KMS-11 (cell line): ENCODE results near the gene FZD8.

Experiments
- H2AFZ ChIP-seq: fragments of 200-600 bp; sonication (generic); 2 replicates; pipeline ENCODE4 v1.6.1; 2016; ENCODE audit warnings: antibody characterized with exemption, mixed run types, low read depth
- H3K27ac ChIP-seq: fragments of 200-600 bp; sonication (generic); 2 replicates; pipeline ENCODE4 v1.6.1; 2016; ENCODE audit warnings: mild to moderate bottlenecking, mixed run types
- H3K27me3 ChIP-seq: fragments of 200-600 bp; sonication (generic); 2 replicates; pipeline ENCODE4 v1.6.1; 2017; ENCODE audit warnings: mild to moderate bottlenecking, low read depth, mixed run types, moderate library complexity; ENCODE audit not compliant: insufficient read depth
- H3K36me3 ChIP-seq: fragments of 200-600 bp; sonication (generic); 2 replicates; pipeline ENCODE4 v1.6.1; 2017; ENCODE audit warnings: mild to moderate bottlenecking, mixed run types; ENCODE audit not compliant: insufficient read depth
- H3K4me1 ChIP-seq: fragments of 200-600 bp; sonication (generic); 2 replicates; pipeline ENCODE4 v1.6.1; 2016; ENCODE audit warnings: mild to moderate bottlenecking, low read depth, mixed run types; ENCODE audit not compliant: poor library complexity, severe bottlenecking
- H3K4me2 ChIP-seq: fragments of 200-600 bp; sonication (generic); 2 replicates; pipeline ENCODE4 v1.7.0; 2016; ENCODE audit warnings: mild to moderate bottlenecking, mixed run types
- H3K4me3 ChIP-seq: fragments of 200-600 bp; sonication (generic); IDR thresholded peaks from 2 replicates; pipeline ENCODE4 v1.6.1; 2017; ENCODE audit warnings: low read depth, low read length, mixed read lengths; ENCODE audit not compliant: insufficient read depth
- H3K79me2 ChIP-seq: fragments of 200-600 bp; sonication (generic); 2 replicates; pipeline ENCODE4 v1.6.1; 2016; ENCODE audit warnings: low read depth, mixed run types; ENCODE audit not compliant: insufficient read depth
- H3K9ac ChIP-seq: fragments of 200-600 bp; sonication (generic); 2 replicates; pipeline ENCODE4 v1.6.1; 2016; ENCODE audit warnings: mild to moderate bottlenecking, mixed run types
- H4K20me1 ChIP-seq: fragments of 200-600 bp; sonication (generic); 2 replicates; pipeline ENCODE4 v1.6.1; 2016; ENCODE audit warnings: mild to moderate bottlenecking, mixed run types; ENCODE audit not compliant: insufficient read depth
- CTCF ChIP-seq: fragments of 200-600 bp; sonication (generic); conservative IDR thresholded peaks from 2 replicates; pipeline ENCODE4 v1.6.1; 2017; ENCODE audit warnings: low read depth, mild to moderate bottlenecking, antibody characterized with exemption, low read length, moderate library complexity, mixed read lengths

The FZD8 gene

GRCh38 chr10:35659456-35659855, 17.4 kb upstream of the FZD8 start:
- Histone ChIP-seq H3K36me3 (no peaks in the 10 kb centered on the region), H3K4me3 (no peak overlapping the region), H2AFZ (no peak overlapping the region), H3K4me2 (no peak overlapping the region), H4K20me1 (no peaks in the 10 kb centered on the region), H3K9ac (no peak overlapping the region), H3K27me3 (no peaks in the 10 kb centered on the region), H3K79me2 (no peaks in the 10 kb centered on the region), H3K27ac (no peak overlapping the region), H3K4me1 (no peaks in the 10 kb centered on the region)
- TF ChIP-seq CTCF: no peak

GRCh38 chr10:35657621-35658020, 15.5 kb upstream of the FZD8 start:
- no peaks in the 10 kb centered on the region for H3K79me2 ChIP-seq
- no peak overlapping the region for H3K27ac ChIP-seq
- no peaks in the 10 kb centered on the region for H4K20me1 ChIP-seq
- H2AFZ ChIP-seq: no peak overlapping the region
- H3K4me2 ChIP-seq: no peak overlapping the region
- no peaks in the 10 kb centered on the region for H3K27me3 ChIP-seq
- no peak overlapping the region for H3K9ac ChIP-seq
- TF ChIP-seq CTCF: no peak
- no peaks in the 10 kb centered on the region for H3K36me3 ChIP-seq
- H3K4me1 ChIP-seq: no peaks in the 10 kb centered on the region
- H3K4me3 ChIP-seq: no peak overlapping the region

- Histone ChIP-seq H3K9ac (no peak overlapping the region), H3K27ac (no peak overlapping the region), H4K20me1 (no peaks in the 10 kb centered on the region), H2AFZ (no peak overlapping the region), H3K79me2 (no peaks in the 10 kb centered on the region), H3K4me1 (no peaks in the 10 kb centered on the region), H3K4me3 (no peak overlapping the region), H3K4me2 (no peak overlapping the region), H3K36me3 (no peaks in the 10 kb centered on the region), H3K27me3 (no peaks in the 10 kb centered on the region)
- TF ChIP-seq CTCF: no peak
Observed at GRCh38 chr10:35652824-35653223, 10.7 kb upstream of the FZD8 start.

- H3K27ac ChIP-seq: no peak overlapping the region
- no peaks in the 10 kb centered on the region for H3K27me3 ChIP-seq
- no peak for TF ChIP-seq CTCF
- no peaks in the 10 kb centered on the region for H3K36me3 ChIP-seq
- no peaks in the 10 kb centered on the region for H3K79me2 ChIP-seq
- H3K4me3 ChIP-seq: no peak overlapping the region
- no peak overlapping the region for H2AFZ ChIP-seq
- no peak overlapping the region for H3K9ac ChIP-seq
- H4K20me1 ChIP-seq: no peaks in the 10 kb centered on the region
- no peaks in the 10 kb centered on the region for H3K4me1 ChIP-seq
- no peak overlapping the region for H3K4me2 ChIP-seq
Observed at GRCh38 chr10:35650894-35651293, 8.8 kb upstream of the FZD8 start.
